Esophagus squamous epithelium (tissue), 4 donors: Measurements from ENCODE around the gene FAM32A.

Experiments used
- CTCF ChIP-seq, 6 experiments: fragments of 450-650 bp in 4 of 6; fragments of 200-600 bp in 2 of 6; sonication (generic) in 2 of 6; IDR thresholded peaks; one replicate each; pipeline ENCODE4 v1.5.1; 2016 to 2019; ENCODE audit warnings: antibody characterized with exemption in 6 of 6, mild to moderate bottlenecking in 4 of 6, moderate library complexity in 4 of 6
- POLR2A ChIP-seq, 4 donors: fragments of 450-650 bp; IDR thresholded peaks; one replicate each; pipeline ENCODE4 v1.6.1; 2017; ENCODE audit warnings: antibody characterized with exemption in 4 of 4, mild to moderate bottlenecking in 4 of 4, moderate library complexity in 3 of 4

DNA sequence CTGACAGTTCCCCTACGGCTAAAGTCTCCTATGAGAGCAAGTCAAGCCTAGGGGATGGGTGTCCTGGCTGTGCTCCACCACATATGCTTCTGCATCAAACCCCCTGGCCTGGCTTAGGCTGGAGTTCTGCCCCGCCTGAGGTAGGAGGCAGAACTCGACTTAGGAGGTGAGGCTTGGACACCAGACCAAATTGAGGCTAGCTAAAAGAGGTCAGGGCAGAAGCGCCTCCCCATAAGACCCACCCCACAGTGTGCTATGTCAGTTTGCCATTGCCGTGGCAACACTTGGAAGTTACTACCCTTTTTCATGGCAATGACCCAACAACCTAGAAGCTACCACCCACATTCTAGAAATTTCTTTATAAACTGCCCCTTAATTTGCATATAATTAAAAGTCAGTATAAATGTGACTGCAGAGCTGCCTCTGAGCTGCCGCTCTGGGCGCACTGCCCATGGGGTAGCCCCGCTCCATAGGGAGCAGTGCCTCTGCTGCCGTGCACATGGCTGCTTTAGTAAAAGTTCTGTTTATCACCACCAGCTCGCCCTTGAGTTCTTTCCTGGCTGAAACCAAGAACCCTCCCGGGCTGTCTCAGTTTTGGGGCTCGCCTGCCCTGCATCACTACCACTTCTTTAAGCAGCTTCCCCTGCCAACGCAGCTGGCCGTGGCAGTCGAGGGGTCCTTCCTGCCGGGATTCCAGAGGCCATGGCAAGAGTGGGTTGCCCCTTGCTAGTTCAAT lies 32.7 kb downstream of the FAM32A start:
- TF ChIP-seq CTCF (IDR thresholded peaks at IDR 0.05) (no peak), POLR2A (IDR thresholded peaks at IDR 0.05) (no peak)
